ENCODE measurements around the gene OR1F1.

DNA sequence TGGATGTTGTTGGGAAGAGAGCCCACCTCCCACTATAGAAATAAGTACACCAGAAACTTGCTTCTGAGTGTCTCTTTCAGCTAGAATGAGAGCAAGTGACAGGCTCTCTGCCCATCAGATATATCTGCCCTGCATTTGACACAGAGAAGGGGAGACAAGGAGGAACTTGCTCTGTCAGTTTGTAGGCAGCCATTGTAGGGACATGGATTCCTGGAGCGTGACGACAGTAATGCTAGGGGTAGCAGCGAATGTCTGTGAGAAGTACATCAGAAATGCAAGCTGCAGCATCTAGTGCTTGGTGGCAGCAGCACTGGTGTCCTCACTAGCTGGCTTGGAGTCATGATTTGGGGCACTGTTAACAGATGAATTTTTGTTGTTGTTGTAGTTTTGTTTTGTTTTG, 24.0 kb downstream of the OR1F1 start:
- no peak for TF ChIP-seq GTF2I (CRISPR knock-in tag; conservative IDR thresholded peaks at IDR 0.05)
- TF ChIP-seq, protein P1, sequence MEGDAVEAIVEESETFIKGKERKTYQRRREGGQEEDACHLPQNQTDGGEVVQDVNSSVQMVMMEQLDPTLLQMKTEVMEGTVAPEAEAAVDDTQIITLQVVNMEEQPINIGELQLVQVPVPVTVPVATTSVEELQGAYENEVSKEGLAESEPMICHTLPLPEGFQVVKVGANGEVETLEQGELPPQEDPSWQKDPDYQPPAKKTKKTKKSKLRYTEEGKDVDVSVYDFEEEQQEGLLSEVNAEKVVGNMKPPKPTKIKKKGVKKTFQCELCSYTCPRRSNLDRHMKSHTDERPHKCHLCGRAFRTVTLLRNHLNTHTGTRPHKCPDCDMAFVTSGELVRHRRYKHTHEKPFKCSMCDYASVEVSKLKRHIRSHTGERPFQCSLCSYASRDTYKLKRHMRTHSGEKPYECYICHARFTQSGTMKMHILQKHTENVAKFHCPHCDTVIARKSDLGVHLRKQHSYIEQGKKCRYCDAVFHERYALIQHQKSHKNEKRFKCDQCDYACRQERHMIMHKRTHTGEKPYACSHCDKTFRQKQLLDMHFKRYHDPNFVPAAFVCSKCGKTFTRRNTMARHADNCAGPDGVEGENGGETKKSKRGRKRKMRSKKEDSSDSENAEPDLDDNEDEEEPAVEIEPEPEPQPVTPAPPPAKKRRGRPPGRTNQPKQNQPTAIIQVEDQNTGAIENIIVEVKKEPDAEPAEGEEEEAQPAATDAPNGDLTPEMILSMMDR (IDR thresholded peaks at IDR 0.05) = no peak

Data from WTC11 (cell line).